ENCODE results near the gene ARHGEF19.

DNA sequence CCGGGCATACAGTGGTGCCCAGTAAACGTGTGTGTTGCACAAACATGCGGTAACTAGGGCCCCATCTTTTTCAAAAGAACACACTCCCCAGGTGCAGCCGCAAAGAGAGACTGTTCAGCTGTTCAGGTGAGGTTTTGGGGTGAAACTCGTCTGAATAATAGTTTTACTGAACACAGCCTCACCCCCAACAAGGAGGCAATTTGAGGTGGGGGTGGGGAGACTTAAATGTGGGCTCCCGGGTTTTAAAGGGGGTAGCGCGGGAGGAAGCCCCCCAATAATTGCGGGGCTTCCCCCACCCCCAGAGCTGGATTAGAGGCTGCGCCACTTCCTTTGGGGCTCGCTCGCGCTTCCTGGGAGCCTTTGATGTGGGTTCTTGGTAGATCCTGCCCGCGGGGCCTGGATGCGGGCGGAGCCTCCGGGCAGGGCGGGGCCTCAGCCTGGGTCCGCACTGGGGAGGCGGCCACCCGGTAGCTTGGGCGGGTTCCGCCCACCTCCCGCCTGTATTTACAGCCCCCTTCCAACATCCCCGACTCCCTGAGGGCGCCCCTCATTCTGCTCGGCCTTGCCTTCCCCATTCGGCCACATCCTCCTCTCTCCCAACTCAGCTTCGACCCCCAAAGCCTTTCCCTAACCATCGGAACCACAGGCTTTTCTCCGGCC lies 50.2 kb downstream of the ARHGEF19 start:
- TF ChIP-seq, protein P1, sequence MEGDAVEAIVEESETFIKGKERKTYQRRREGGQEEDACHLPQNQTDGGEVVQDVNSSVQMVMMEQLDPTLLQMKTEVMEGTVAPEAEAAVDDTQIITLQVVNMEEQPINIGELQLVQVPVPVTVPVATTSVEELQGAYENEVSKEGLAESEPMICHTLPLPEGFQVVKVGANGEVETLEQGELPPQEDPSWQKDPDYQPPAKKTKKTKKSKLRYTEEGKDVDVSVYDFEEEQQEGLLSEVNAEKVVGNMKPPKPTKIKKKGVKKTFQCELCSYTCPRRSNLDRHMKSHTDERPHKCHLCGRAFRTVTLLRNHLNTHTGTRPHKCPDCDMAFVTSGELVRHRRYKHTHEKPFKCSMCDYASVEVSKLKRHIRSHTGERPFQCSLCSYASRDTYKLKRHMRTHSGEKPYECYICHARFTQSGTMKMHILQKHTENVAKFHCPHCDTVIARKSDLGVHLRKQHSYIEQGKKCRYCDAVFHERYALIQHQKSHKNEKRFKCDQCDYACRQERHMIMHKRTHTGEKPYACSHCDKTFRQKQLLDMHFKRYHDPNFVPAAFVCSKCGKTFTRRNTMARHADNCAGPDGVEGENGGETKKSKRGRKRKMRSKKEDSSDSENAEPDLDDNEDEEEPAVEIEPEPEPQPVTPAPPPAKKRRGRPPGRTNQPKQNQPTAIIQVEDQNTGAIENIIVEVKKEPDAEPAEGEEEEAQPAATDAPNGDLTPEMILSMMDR (IDR thresholded peaks at IDR 0.05): no peak
- TF ChIP-seq POLR2A (IDR thresholded peaks at IDR 0.05): no peak

Data from adrenal gland (tissue), 5 donors.